GM21423 (cell line): ENCODE measurements around the gene RB1.
A peak's percentile ranks its signal among the peaks of the same experiment; 100 is the strongest.
"Not testable (repeated sequence)": the region's sequence is repeated elsewhere in the genome, so short reads cannot be mapped to it uniquely, and the experiment has no call there.

ENCODE experiments used
- ATAC-seq: cut with Tn5 transposase; IDR thresholded peaks from one replicate; pipeline ENCODE4 v1.9.1; 2021; ENCODE audit warnings: mild to moderate bottlenecking, moderate library complexity; ENCODE audit not compliant: unreplicated experiment

The RB1 gene

GRCh38 chr13:48346583-48346982 lies 43.0 kb downstream of the RB1 start:
- ATAC-seq = no peak

GRCh38 chr13:48349525-48349924 lies 46.0 kb downstream of the RB1 start:
- no peak for ATAC-seq

GRCh38 chr13:48353590-48353989 lies 50.0 kb downstream of the RB1 start:
- ATAC-seq = no peak

- ATAC-seq = not testable (repeated sequence)
Observed at GRCh38 chr13:48355524-48355923, 52.0 kb downstream of the RB1 start.

GRCh38 chr13:48356750-48357149 lies 53.2 kb downstream of the RB1 start:
- no peak for ATAC-seq

- no peak for ATAC-seq
Observed at GRCh38 chr13:48369988-48370387, 66.4 kb downstream of the RB1 start.

- no peak for ATAC-seq
Observed at GRCh38 chr13:48370815-48371214, 67.3 kb downstream of the RB1 start.

GRCh38 chr13:48377857-48378256 lies 74.3 kb downstream of the RB1 start:
- no peak for ATAC-seq

- ATAC-seq = no peak
Observed at GRCh38 chr13:48380581-48380980, 77.0 kb downstream of the RB1 start.

- no peak for ATAC-seq
Observed at GRCh38 chr13:48383384-48383783, 79.8 kb downstream of the RB1 start.

GRCh38 chr13:48386816-48387215 lies 83.3 kb downstream of the RB1 start:
- ATAC-seq = no peak

GRCh38 chr13:48391257-48391656 lies 87.7 kb downstream of the RB1 start:
- no peak for ATAC-seq

GRCh38 chr13:48393030-48393697 lies 89.6 kb downstream of the RB1 start:
- no peak for ATAC-seq

GRCh38 chr13:48393698-48394085 lies 90.1 kb downstream of the RB1 start:
- ATAC-seq = no peak

GRCh38 chr13:48397744-48398143 lies 94.2 kb downstream of the RB1 start:
- no peak for ATAC-seq

- ATAC-seq = no peak
Observed at GRCh38 chr13:48398450-48399095, 95.0 kb downstream of the RB1 start.

- no peak for ATAC-seq
Observed at GRCh38 chr13:48400090-48400694, 96.6 kb downstream of the RB1 start.

- no peak for ATAC-seq
Observed at GRCh38 chr13:48400850-48401291, 97.3 kb downstream of the RB1 start.

GRCh38 chr13:48401480-48401879 lies 97.9 kb downstream of the RB1 start:
- ATAC-seq = no peak

- no peak for ATAC-seq
Observed at GRCh38 chr13:48402325-48402932, 98.9 kb downstream of the RB1 start.

GRCh38 chr13:48403151-48403631 lies 99.6 kb downstream of the RB1 start:
- ATAC-seq = peak; percentile 53

GRCh38 chr13:48403913-48404312 lies 100.4 kb downstream of the RB1 start:
- no peak for ATAC-seq
